Measurements from ENCODE around the gene ZNF43. TPM values are rescaled to one million over a fixed set of nuclear protein-coding genes. Genes with fewer than 3 reads are reported as not detected.

ZNF43 gene
- total and polyA plus RNA-seq, 2 of the 13 experiments (the other 11 are each of a cell fraction or from before 2014, with no cell fraction given), result 2.9 to 8.5 TPM

- TF ChIP-seq NR1H2 (CRISPR knock-in tag; IDR thresholded peaks at IDR 0.05; ENCODE audit: borderline replicate concordance, low read depth) (no peak), HNRNPH1 (optimal IDR thresholded peaks at IDR 0.05; ENCODE audit: low read depth, low read length) (no peak), ZNF33A (CRISPR knock-in tag; IDR thresholded peaks at IDR 0.05; ENCODE audit: borderline replicate concordance) (no peak), ZFYVE20 (CRISPR knock-in tag; IDR thresholded peaks at IDR 0.05; ENCODE audit: borderline replicate concordance, low read depth) (no peak)
Observed at GRCh38 chr19:21841081-21841480, 5.1 kb upstream of the ZNF43 start (continued).

- ATAC-seq (no peak), FAIRE-seq (no peak), DNase-seq (ENCODE audit: low spot score) (no peak)
- H3K79me2 ChIP-seq (ENCODE audit: insufficient read depth, low read length), result no peaks in the 10 kb centered on the region
- H3K9ac ChIP-seq (ENCODE audit: insufficient read depth, low read depth, low read length), result no peak overlapping the region
- no peak overlapping the region for H3K4me2 ChIP-seq (ENCODE audit: low read depth, low read length)
- TF ChIP-seq ZFP1 (CRISPR knock-in tag; IDR thresholded peaks at IDR 0.05) (no peak), ZNF124 (CRISPR knock-in tag; IDR thresholded peaks at IDR 0.05) (no peak), SMAD3 (CRISPR knock-in tag; IDR thresholded peaks at IDR 0.05) (no peak), NCOA1 (CRISPR knock-in tag; IDR thresholded peaks at IDR 0.05) (no peak), REXO4 (CRISPR knock-in tag; IDR thresholded peaks at IDR 0.05; ENCODE audit: borderline replicate concordance) (no peak), U2AF2 (IDR thresholded peaks at IDR 0.05; ENCODE audit: low read depth, low read length) (no peak), ZNF281 (CRISPR knock-in tag; IDR thresholded peaks at IDR 0.05; ENCODE audit: borderline replicate concordance) (no peak), KDM6A (CRISPR knock-in tag; IDR thresholded peaks at IDR 0.05; ENCODE audit: low read depth) (no peak), ZMYM4 (CRISPR knock-in tag; IDR thresholded peaks at IDR 0.05) (no peak), ZNF615 (CRISPR knock-in tag; IDR thresholded peaks at IDR 0.05; ENCODE audit: borderline replicate concordance) (no peak)
- H4K20me1 ChIP-seq (ENCODE audit: insufficient read depth, low read length), result no peaks in the 10 kb centered on the region
- no peak overlapping the region for H2AFZ ChIP-seq (ENCODE audit: low read length)
- BruUV-seq (replicated peaks), result no TSS peak
- H3K36me3 ChIP-seq (replicated peaks in 1 of 2; ENCODE audit: control insufficient read depth in 1 of 2, insufficient read depth in 2 of 2, low read length in 2 of 2), result peaks cover 0 to 11% of the 10 kb centered on the region in 2 experiments; a peak in 2 of 5 replicates
- intact Hi-C loops (cut with micrococcal nuclease; ENCODE audit: unreplicated experiment) (no loop called here), in situ Hi-C loops (cut with HindIII; ENCODE audit: extremely low pct_ligation_motif_present, low pct_unique_long_range_greater_than_20kb) (no loop called here)
- H3K4me3 ChIP-seq (replicated peaks in 1 of 3; ENCODE audit: insufficient read depth in 1 of 3, low read depth in 2 of 3, low read length in 3 of 3), result no peak overlapping the region
- H3K9me3 ChIP-seq (ENCODE audit: low read length), result peaks cover 62% of the 10 kb centered on the region
- WGBS (ENCODE audit: low lambda C conversion rate), result 50% methylated on average over 1 of the region's 1 CpG
- H3K27ac ChIP-seq (ENCODE audit: extremely low read length, insufficient read depth, low read length), result no peak overlapping the region
- no peaks in the 10 kb centered on the region for H3K4me1 ChIP-seq (ENCODE audit: insufficient read depth, low read length)
- H3K27me3 ChIP-seq (ENCODE audit: control insufficient read depth in 1 of 2, insufficient read depth in 2 of 2, low read length in 2 of 2), result no peaks in the 10 kb centered on the region
- POLR2A ChIA-PET, result no interaction called here
- CTCF ChIA-PET (ENCODE audit: low intra/inter-chr PET ratio, low total read pairs), result no interaction called here
Observed at GRCh38 chr19:21839976-21840375, 4.0 kb upstream of the ZNF43 start.
